DOHH2 (cell line): ENCODE data around the gene CIAO1.

Source experiments
- H3F3A ChIP-seq: fragments of 200-600 bp; sonication (generic), shearing (Covaris generic); 2 replicates; pipeline ENCODE4 v1.6.0; 2016; ENCODE audit warnings: antibody characterized with exemption, mild to moderate bottlenecking; ENCODE audit not compliant: control insufficient read depth, insufficient read depth
- H3K27ac ChIP-seq: fragments of 200-600 bp; sonication (generic); 2 replicates; pipeline ENCODE4 v1.5.1; 2014; ENCODE audit warnings: low read depth, mild to moderate bottlenecking, low read length, moderate library complexity
- H3K27me3 ChIP-seq: fragments of 200-600 bp; sonication (generic); 2 replicates; pipeline ENCODE4 v1.6.1; 2014; ENCODE audit warnings: mild to moderate bottlenecking, low read length, mixed read lengths; ENCODE audit not compliant: control insufficient read depth
- H3K36me3 ChIP-seq: fragments of 200-600 bp; sonication (generic); 2 replicates; pipeline ENCODE4 v1.6.1; 2014; ENCODE audit warnings: mild to moderate bottlenecking, low read length, moderate library complexity, mixed read lengths; ENCODE audit not compliant: control insufficient read depth
- H3K4me1 ChIP-seq: fragments of 200-600 bp; sonication (generic); 2 replicates; pipeline ENCODE4 v1.6.1; 2014; ENCODE audit warnings: mild to moderate bottlenecking, low read length, mixed read lengths; ENCODE audit not compliant: control insufficient read depth
- H3K4me2 ChIP-seq: fragments of 200-600 bp; sonication (generic); 2 replicates; pipeline ENCODE4 v1.6.0; 2014; ENCODE audit warnings: mild to moderate bottlenecking, low read length, moderate library complexity
- H3K4me3 ChIP-seq: fragments of 200-600 bp; sonication (generic); 2 replicates; pipeline ENCODE4 v1.5.1; 2014; ENCODE audit warnings: mild to moderate bottlenecking, low read length, mixed read lengths
- H3K79me2 ChIP-seq: fragments of 200-600 bp; sonication (generic); 2 replicates; pipeline ENCODE4 v1.6.1; 2014; ENCODE audit warnings: mild to moderate bottlenecking, low read length, mixed read lengths; ENCODE audit not compliant: control insufficient read depth
- H3K9me2 ChIP-seq: fragments of 200-600 bp; sonication (generic); replicated peaks from 2 replicates; pipeline ENCODE4 v1.6.1; 2014; ENCODE audit warnings: mild to moderate bottlenecking, low read length, mixed read lengths; ENCODE audit not compliant: control insufficient read depth
- H3K9me3 ChIP-seq: fragments of 200-600 bp; sonication (generic); 2 replicates; pipeline ENCODE4 v1.6.1; 2014; ENCODE audit warnings: antibody characterized with exemption, low read length, mixed read lengths; ENCODE audit not compliant: control insufficient read depth, insufficient read depth
- H4K20me1 ChIP-seq: fragments of 200-600 bp; sonication (generic); 2 replicates; pipeline ENCODE4 v1.6.0; 2014; ENCODE audit warnings: low read depth, mild to moderate bottlenecking, antibody characterized with exemption, low read length, moderate library complexity; ENCODE audit not compliant: control insufficient read depth, insufficient read depth
- EZH2phosphoT487 ChIP-seq: fragments of 200-600 bp; sonication (generic); IDR thresholded peaks from 2 replicates; pipeline ENCODE4 v1.6.1; 2017; ENCODE audit warnings: borderline replicate concordance, mild to moderate bottlenecking, antibody characterized with exemption, low read length, moderate library complexity, mixed read lengths
- TF ChIP-seq, protein P1 (sequence below): fragments of 200-600 bp; sonication (generic); IDR thresholded peaks from one replicate; pipeline ENCODE4 v1.5.1; 2014; ENCODE audit warnings: antibody characterized with exemption, mild to moderate bottlenecking, low read depth, low read length; ENCODE audit not compliant: poor library complexity, severe bottlenecking

CIAO1 gene

DNA sequence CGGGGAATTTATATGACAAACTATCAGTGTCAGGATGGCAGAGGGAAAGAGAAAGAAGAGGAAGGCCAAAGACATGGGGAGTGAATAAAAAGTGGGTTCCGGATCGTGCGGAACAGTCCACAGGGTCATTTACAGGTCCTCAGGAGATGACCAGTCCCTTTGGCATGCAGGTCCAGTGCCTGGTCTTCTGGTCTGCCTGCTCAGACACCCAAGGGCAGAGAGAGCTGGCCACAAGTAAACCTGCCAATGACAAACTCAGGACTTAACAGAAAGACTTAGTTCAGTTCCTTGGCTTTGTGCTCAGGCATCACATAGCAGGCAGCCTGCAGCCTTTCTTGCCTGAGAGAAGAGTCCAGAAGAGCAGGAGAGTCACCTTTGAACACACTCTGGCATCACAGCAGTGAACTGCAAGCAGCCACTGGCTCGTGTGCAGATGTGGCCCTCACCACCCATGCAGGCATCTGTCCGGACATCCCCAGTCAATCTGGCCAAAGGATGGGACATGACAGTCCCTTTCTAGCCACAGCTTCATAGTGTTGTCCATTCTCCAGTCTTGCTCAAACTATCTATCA is 14.2 kb upstream of the CIAO1 start:
- H3K4me2 ChIP-seq = no peak overlapping the region
- no peak overlapping the region for H3K27ac ChIP-seq
- H3F3A ChIP-seq = no peaks in the 10 kb centered on the region
- TF ChIP-seq, protein P1, sequence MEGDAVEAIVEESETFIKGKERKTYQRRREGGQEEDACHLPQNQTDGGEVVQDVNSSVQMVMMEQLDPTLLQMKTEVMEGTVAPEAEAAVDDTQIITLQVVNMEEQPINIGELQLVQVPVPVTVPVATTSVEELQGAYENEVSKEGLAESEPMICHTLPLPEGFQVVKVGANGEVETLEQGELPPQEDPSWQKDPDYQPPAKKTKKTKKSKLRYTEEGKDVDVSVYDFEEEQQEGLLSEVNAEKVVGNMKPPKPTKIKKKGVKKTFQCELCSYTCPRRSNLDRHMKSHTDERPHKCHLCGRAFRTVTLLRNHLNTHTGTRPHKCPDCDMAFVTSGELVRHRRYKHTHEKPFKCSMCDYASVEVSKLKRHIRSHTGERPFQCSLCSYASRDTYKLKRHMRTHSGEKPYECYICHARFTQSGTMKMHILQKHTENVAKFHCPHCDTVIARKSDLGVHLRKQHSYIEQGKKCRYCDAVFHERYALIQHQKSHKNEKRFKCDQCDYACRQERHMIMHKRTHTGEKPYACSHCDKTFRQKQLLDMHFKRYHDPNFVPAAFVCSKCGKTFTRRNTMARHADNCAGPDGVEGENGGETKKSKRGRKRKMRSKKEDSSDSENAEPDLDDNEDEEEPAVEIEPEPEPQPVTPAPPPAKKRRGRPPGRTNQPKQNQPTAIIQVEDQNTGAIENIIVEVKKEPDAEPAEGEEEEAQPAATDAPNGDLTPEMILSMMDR = no peak
- no peaks in the 10 kb centered on the region for H4K20me1 ChIP-seq
- peaks cover 3% of the 10 kb centered on the region for H3K4me1 ChIP-seq
- H3K79me2 ChIP-seq = peaks cover 3% of the 10 kb centered on the region; the same call in 1 of the 2 replicates
- no peak overlapping the region for H3K4me3 ChIP-seq
- no peaks in the 10 kb centered on the region for H3K27me3 ChIP-seq
- H3K9me3 ChIP-seq = no peaks in the 10 kb centered on the region
- peaks cover 55% of the 10 kb centered on the region for H3K36me3 ChIP-seq
- no peaks in the 10 kb centered on the region for H3K9me2 ChIP-seq

DNA sequence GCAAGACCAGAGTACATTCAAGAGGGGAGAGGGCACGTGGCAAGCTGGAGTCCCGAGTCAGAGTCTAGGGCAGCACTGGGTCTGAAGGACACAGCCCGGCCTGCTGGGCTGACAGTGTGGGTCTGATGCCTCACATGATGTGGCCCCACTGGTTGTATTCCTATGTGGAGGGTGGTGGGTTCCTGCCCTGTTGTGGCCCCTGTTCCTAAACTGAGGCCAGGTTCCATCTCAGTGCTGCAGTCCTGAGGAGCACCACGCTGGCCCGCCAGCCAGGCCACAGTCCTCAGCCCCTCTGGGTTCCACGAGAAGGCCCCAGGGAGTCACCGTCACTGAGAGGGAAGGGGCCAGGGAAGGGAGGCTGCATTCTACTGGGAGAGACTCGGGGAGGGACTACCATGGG is 13.5 kb upstream of the CIAO1 start:
- Histone ChIP-seq H3K4me3 (no peak overlapping the region), H3K27me3 (no peaks in the 10 kb centered on the region), H3F3A (no peaks in the 10 kb centered on the region), H3K9me3 (no peaks in the 10 kb centered on the region), H3K4me2 (no peak overlapping the region), H3K79me2 (peaks cover 6% of the 10 kb centered on the region), H3K27ac (no peak overlapping the region), H3K9me2 (no peaks in the 10 kb centered on the region), H3K4me1 (peaks cover 6% of the 10 kb centered on the region), H4K20me1 (no peaks in the 10 kb centered on the region), H3K36me3 (peaks cover 56% of the 10 kb centered on the region)
- TF ChIP-seq, protein P1 = no peak
- TF ChIP-seq EZH2phosphoT487 = no peak

DNA sequence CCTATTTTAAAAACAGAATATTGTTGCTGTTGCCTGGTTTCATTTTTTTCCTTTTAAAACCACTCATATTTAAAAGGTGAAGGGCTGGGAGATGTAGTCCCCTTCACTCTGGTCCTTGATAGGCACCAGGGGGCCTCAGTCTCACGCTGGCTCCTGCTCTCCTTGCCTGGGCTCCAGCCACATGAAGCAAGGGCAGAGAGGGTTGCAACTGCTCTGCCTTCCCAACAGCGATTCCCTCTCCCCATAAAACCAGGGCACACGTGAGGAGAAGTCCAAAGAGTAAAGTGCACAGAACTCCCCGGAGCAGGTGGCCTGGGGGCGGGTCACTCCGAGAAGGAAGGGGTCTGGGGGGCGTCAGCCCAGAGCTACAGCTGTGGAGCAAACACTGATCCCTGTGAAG is 13.0 kb upstream of the CIAO1 start:
- no peak overlapping the region for H3K4me3 ChIP-seq
- peaks cover 11% of the 10 kb centered on the region for H3K79me2 ChIP-seq
- no peaks in the 10 kb centered on the region for H3F3A ChIP-seq
- H3K27me3 ChIP-seq = no peaks in the 10 kb centered on the region
- TF ChIP-seq, protein P1 = no peak
- TF ChIP-seq EZH2phosphoT487 = no peak
- H3K36me3 ChIP-seq = peaks cover 59% of the 10 kb centered on the region
- H3K27ac ChIP-seq = no peak overlapping the region
- H3K4me2 ChIP-seq = no peak overlapping the region
- peaks cover 9% of the 10 kb centered on the region for H3K4me1 ChIP-seq
- H4K20me1 ChIP-seq = no peaks in the 10 kb centered on the region
- no peaks in the 10 kb centered on the region for H3K9me2 ChIP-seq
- no peaks in the 10 kb centered on the region for H3K9me3 ChIP-seq
